Stromal cell of bone marrow (primary cell): ENCODE measurements around the gene ODAPH.
"Not testable (repeated sequence)": the region's sequence is repeated elsewhere in the genome, so short reads cannot be mapped to it uniquely, and the experiment has no call there.

Experiments
- DNase-seq: peaks from one replicate; pipeline ENCODE4 v3.0.0-alpha.2; 2012; ENCODE audit warnings: low read depth

Gene ODAPH

GRCh38 chr4:75555294-75556164 lies at the start of gene ODAPH:
Gene ODAPH, plus strand, starts transcription at chr4:75556066. Its CDS starts 17 bp downstream, at chr4:75556083.
- no peak for DNase-seq

- DNase-seq = not testable (repeated sequence)
Observed at GRCh38 chr4:75509592-75509991, 46.3 kb upstream of the ODAPH start.

GRCh38 chr4:75511841-75512240 lies 44.0 kb upstream of the ODAPH start:
- DNase-seq = no peak

- DNase-seq = no peak
Observed at GRCh38 chr4:75512386-75513211, 43.3 kb upstream of the ODAPH start.

GRCh38 chr4:75513526-75514130 lies 42.2 kb upstream of the ODAPH start:
- DNase-seq = no peak

- peak; percentile 92 for DNase-seq
Observed at GRCh38 chr4:75514131-75514948, 41.5 kb upstream of the ODAPH start, which contains the start of the genes RCHY1 and THAP6. Gene RCHY1, minus strand, starts transcription at chr4:75514403. Its CDS starts 117 bp downstream, at chr4:75514286. Gene THAP6, plus strand, starts transcription at chr4:75514473. Its CDS starts 980 bp downstream, at chr4:75515453.

- DNase-seq = no peak
Observed at GRCh38 chr4:75514949-75515612, 40.8 kb upstream of the ODAPH start.

GRCh38 chr4:75516144-75516543 lies 39.7 kb upstream of the ODAPH start:
- no peak for DNase-seq

GRCh38 chr4:75519452-75519851 lies 36.4 kb upstream of the ODAPH start:
- DNase-seq = not testable (repeated sequence)

GRCh38 chr4:75525086-75525485 lies 30.8 kb upstream of the ODAPH start:
- no peak for DNase-seq

- DNase-seq = no peak
Observed at GRCh38 chr4:75525910-75526309, 30.0 kb upstream of the ODAPH start.

- DNase-seq = no peak
Observed at GRCh38 chr4:75527482-75527881, 28.4 kb upstream of the ODAPH start.

- no peak for DNase-seq
Observed at GRCh38 chr4:75530556-75531322, 25.1 kb upstream of the ODAPH start.

GRCh38 chr4:75531536-75532143 lies 24.2 kb upstream of the ODAPH start:
- DNase-seq = not testable (repeated sequence)

GRCh38 chr4:75533339-75533887 lies 22.5 kb upstream of the ODAPH start:
- DNase-seq = not testable (repeated sequence)

- DNase-seq = not testable (repeated sequence)
Observed at GRCh38 chr4:75533926-75534325, 21.9 kb upstream of the ODAPH start.

- not testable (repeated sequence) for DNase-seq
Observed at GRCh38 chr4:75537308-75537707, 18.6 kb upstream of the ODAPH start.

GRCh38 chr4:75542824-75543223 lies 13.0 kb upstream of the ODAPH start:
- peak; percentile 31 for DNase-seq

GRCh38 chr4:75544220-75544619 lies 11.6 kb upstream of the ODAPH start:
- not testable (repeated sequence) for DNase-seq
